Ascending aorta (tissue), 2 donors: ENCODE measurements around the gene EHBP1L1. TPM values are rescaled to one million over a fixed set of nuclear protein-coding genes. Genes with fewer than 3 reads are reported as not detected.

ENCODE experiments used
- DNase-seq, 2 donors: peaks; one replicate each; pipeline ENCODE4 v3.0.0-alpha.2; 2019; ENCODE audit warnings: low spot score in 2 of 2
- H3K27ac ChIP-seq, 2 donors: fragments of 200-600 bp; sonication (generic); one replicate each; pipeline ENCODE4 v1.5.1; 2016 to 2017; ENCODE audit warnings: mild to moderate bottlenecking in 1 of 2
- H3K27me3 ChIP-seq: fragments of 200-600 bp; sonication (generic); one replicate; pipeline ENCODE4 v1.5.1; 2017
- H3K36me3 ChIP-seq, 2 donors: fragments of 200-600 bp; sonication (generic); one replicate each; pipeline ENCODE4 v1.5.1; 2016
- H3K4me1 ChIP-seq, 2 donors: fragments of 200-600 bp; sonication (generic); one replicate each; pipeline ENCODE4 v1.5.1; 2016 to 2017; ENCODE audit warnings: mild to moderate bottlenecking in 1 of 2
- H3K4me3 ChIP-seq, 2 donors: fragments of 200-600 bp; sonication (generic); one replicate each; pipeline ENCODE4 v1.5.1; 2016 to 2017; ENCODE audit warnings: mild to moderate bottlenecking in 1 of 2
- H3K9me3 ChIP-seq, 2 donors: fragments of 200-600 bp; sonication (generic); one replicate each; pipeline ENCODE4 v1.5.1; 2016
- CTCF ChIP-seq, 3 experiments: fragments of 200-600 bp in 2 of 3; fragments of 450-650 bp in 1 of 3; sonication (generic) in 2 of 3; IDR thresholded peaks; one replicate each; pipeline ENCODE4 v1.5.1; 2016 to 2019; ENCODE audit warnings: antibody characterized with exemption in 3 of 3, mild to moderate bottlenecking in 1 of 3, moderate library complexity in 1 of 3
- intact Hi-C: fragments of 100-400 bp; cut with DNase I; formaldehyde crosslinking; loops from one replicate; pipeline ENCODE4 v1.15.1; 2023
- total RNA-seq: library from RNA; depleted of rRNA; stranded (reverse); fragments of >200 nt; gene quantifications from one replicate; pipeline ENCODE4 v1.1.0, GENCODE V29; 2016

The EHBP1L1 gene
- total RNA-seq, 1 donor from 2014 or later: 418 TPM

GRCh38 chr11:65598258-65598699 lies 22.4 kb downstream of the EHBP1L1 start:
- TF ChIP-seq CTCF (IDR thresholded peaks at IDR 0.05): no peak
- Histone ChIP-seq H3K4me1 (no peaks in the 10 kb centered on the region), H3K9me3 (no peaks in the 10 kb centered on the region), H3K36me3 (peaks cover 30 to 45% of the 10 kb centered on the region in 2 donors), H3K27ac (no peak overlapping the region), H3K4me3 (no peak overlapping the region), H3K27me3 (no peaks in the 10 kb centered on the region)
- intact Hi-C loops: no loop called here
- no peak for DNase-seq

GRCh38 chr11:65599216-65599954 lies 23.5 kb downstream of the EHBP1L1 start:
- no peak for DNase-seq
- H3K4me3 ChIP-seq: no peak overlapping the region
- intact Hi-C loops: no loop called here
- no peaks in the 10 kb centered on the region for H3K9me3 ChIP-seq
- no peak for TF ChIP-seq CTCF (IDR thresholded peaks at IDR 0.05)
- H3K4me1 ChIP-seq: no peaks in the 10 kb centered on the region
- no peak overlapping the region for H3K27ac ChIP-seq
- no peaks in the 10 kb centered on the region for H3K27me3 ChIP-seq
- peaks cover 38 to 54% of the 10 kb centered on the region in 2 donors for H3K36me3 ChIP-seq

GRCh38 chr11:65599955-65600246 lies 24.0 kb downstream of the EHBP1L1 start:
- Histone ChIP-seq H3K27ac (no peak overlapping the region), H3K4me1 (no peaks in the 10 kb centered on the region), H3K36me3 (peaks cover 43 to 60% of the 10 kb centered on the region in 2 donors), H3K9me3 (no peaks in the 10 kb centered on the region), H3K27me3 (no peaks in the 10 kb centered on the region), H3K4me3 (no peak overlapping the region)
- intact Hi-C loops: no loop called here
- DNase-seq: no peak
- no peak for TF ChIP-seq CTCF (IDR thresholded peaks at IDR 0.05)

- TF ChIP-seq CTCF (IDR thresholded peaks at IDR 0.05): no peak
- DNase-seq: no peak
- Histone ChIP-seq H3K27me3 (no peaks in the 10 kb centered on the region), H3K9me3 (no peaks in the 10 kb centered on the region), H3K4me1 (peaks cover 0 to 15% of the 10 kb centered on the region in 2 donors), H3K4me3 (no peak overlapping the region), H3K36me3 (peaks cover 44 to 61% of the 10 kb centered on the region in 2 donors), H3K27ac (peak overlapping the region in 1 of 2 donors; percentile 8)
- intact Hi-C loops: no loop called here
Observed at GRCh38 chr11:65604258-65604657, 28.4 kb downstream of the EHBP1L1 start.

- intact Hi-C loops: loop anchor here (2.0 kb wide), 1 partner anchor 30 kb away; the partner anchor contains the start of gene EHBP1L1
- peak overlapping the region; percentile 40 to 43 for H3K4me3 ChIP-seq
Observed at GRCh38 chr11:65606876-65607613, 31.2 kb downstream of the EHBP1L1 start.

More at GRCh38 chr11:65606876-65607613, 31.2 kb downstream of the EHBP1L1 start:
- no peak for TF ChIP-seq CTCF (IDR thresholded peaks at IDR 0.05)
- peaks cover 37 to 52% of the 10 kb centered on the region in 2 donors for H3K36me3 ChIP-seq
- peak; percentile 74 to 97 for DNase-seq
- H3K4me1 ChIP-seq: peaks cover 0 to 27% of the 10 kb centered on the region in 2 donors
- H3K27ac ChIP-seq: peak overlapping the region; percentile 73 to 80
- no peaks in the 10 kb centered on the region for H3K9me3 ChIP-seq
- no peaks in the 10 kb centered on the region for H3K27me3 ChIP-seq
